Epithelial cell of proximal tubule (primary cell): ENCODE measurements around the gene CPLX1. TPM values are rescaled to one million over a fixed set of nuclear protein-coding genes. Genes with fewer than 3 reads are reported as not detected.

Experiments used
- DNase-seq: peaks from one replicate; pipeline ENCODE4 v3.0.0-alpha.2; 2011; ENCODE audit warnings: low read depth
- H3K4me3 ChIP-seq: 2 replicates; pipeline ENCODE4 v1.5.1; 2011; ENCODE audit warnings: low read depth, mild to moderate bottlenecking, low read length
- CTCF ChIP-seq: conservative IDR thresholded peaks from 2 replicates; pipeline ENCODE4 v1.5.1; 2012; ENCODE audit warnings: low read depth, mild to moderate bottlenecking, low read length
- total RNA-seq: library from RNA; depleted of rRNA; stranded (reverse); fragments of >200 nt; gene quantifications from 2 replicates; pipeline ENCODE4 v1.2.3, GENCODE V29; 2015

CPLX1 gene
- total RNA-seq, 1 donor from 2014 or later, result 0.81 TPM

- TF ChIP-seq CTCF, result no peak
- H3K4me3 ChIP-seq, result no peak overlapping the region
- no peak for DNase-seq
Observed at GRCh38 chr4:833731-834367, 7.9 kb upstream of the CPLX1 start.

- DNase-seq, result no peak
- TF ChIP-seq CTCF, result no peak
Observed at GRCh38 chr4:833156-833555, 7.2 kb upstream of the CPLX1 start.

GRCh38 chr4:832536-832935, 6.6 kb upstream of the CPLX1 start:
- DNase-seq, result no peak
- no peak for TF ChIP-seq CTCF
- no peak overlapping the region for H3K4me3 ChIP-seq

More at GRCh38 chr4:833156-833555, 7.2 kb upstream of the CPLX1 start:
- no peak overlapping the region for H3K4me3 ChIP-seq

GRCh38 chr4:832108-832507, 6.2 kb upstream of the CPLX1 start:
- no peak overlapping the region for H3K4me3 ChIP-seq
- DNase-seq, result no peak
- no peak for TF ChIP-seq CTCF

- TF ChIP-seq CTCF, result no peak
- DNase-seq, result no peak
- no peak overlapping the region for H3K4me3 ChIP-seq
Observed at GRCh38 chr4:831483-831805, 5.5 kb upstream of the CPLX1 start.

GRCh38 chr4:830601-831482, 4.9 kb upstream of the CPLX1 start:
- no peak overlapping the region for H3K4me3 ChIP-seq
- TF ChIP-seq CTCF, result no peak
- no peak for DNase-seq
